ENCODE data around the gene EPB41.

DNA sequence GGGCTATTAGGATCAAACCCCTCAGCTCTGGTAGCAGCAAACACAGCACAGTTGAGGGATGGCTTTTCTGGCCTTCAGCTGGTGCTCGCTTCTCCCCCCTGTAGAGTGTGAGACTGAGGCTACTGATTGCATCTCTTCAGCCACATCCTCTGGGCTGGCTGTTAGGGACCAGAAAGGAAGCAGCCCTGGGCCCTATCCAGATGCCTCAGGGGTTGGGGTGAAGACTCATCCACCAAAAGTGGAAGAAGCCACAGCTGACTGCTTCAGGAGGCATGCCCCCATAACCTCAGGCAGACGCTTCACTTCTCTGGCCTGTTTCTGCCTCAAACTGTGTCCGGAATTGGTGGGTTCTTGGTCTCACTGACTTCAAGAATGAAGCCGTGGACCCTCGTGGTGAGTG lies 215.5 kb downstream of the EPB41 start:
- no peak for TF ChIP-seq CTCF (IDR thresholded peaks at IDR 0.05)
- TF ChIP-seq POLR2A (IDR thresholded peaks at IDR 0.05) = no peak
- no peak for TF ChIP-seq EP300 (IDR thresholded peaks at IDR 0.05; ENCODE audit: low read depth)
